Measurements from ENCODE around the gene FAM43B. TPM values are rescaled to one million over a fixed set of nuclear protein-coding genes. Genes with fewer than 3 reads are reported as not detected.

The FAM43B gene
- total and polyA plus RNA-seq, 2 donors from 2014 or later, result 1.7 to 2.5 TPM

DNA sequence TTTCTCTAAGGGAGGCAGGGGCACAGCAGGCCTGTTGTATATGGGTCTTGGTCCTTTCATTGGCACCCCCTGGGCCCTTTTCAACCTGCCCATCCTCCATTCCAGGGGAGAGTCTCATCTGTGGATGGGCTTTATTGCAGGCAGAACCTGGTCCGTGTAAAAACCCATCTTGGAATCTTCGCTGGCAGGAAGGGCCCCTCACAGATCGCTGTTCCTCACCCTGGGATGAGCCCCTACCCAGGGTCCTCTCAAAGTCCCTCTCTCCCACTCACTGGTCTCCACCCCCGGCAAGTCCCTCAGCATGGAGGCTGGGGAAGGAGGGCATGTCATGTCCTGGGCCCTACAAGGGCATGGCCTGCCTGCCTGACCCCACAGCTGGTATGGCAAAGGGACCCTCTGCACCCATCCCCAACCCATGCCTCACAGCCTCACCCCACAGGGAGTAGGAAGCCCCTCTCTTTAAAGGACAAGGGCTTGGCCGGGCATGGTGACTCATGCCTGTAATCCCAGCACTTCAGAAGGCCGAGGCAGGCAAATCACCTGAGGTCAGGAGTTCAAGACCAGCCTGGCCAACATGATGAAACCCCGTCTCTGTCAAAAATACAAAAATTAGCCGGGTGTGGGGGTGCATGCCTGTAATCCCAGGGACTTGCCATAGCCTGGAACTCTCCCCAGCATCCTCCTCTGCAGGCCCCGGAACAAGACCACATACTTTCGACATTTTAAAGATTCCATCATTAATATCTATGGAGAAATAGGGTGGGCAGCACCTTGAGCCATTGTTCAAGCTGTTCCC is 23.4 kb downstream of the FAM43B start:
- Histone ChIP-seq H3K9ac (ENCODE audit: low read length in 3 of 3) (no peak overlapping the region), H3K4me1 (ENCODE audit: control insufficient read depth in 2 of 3, insufficient read depth in 2 of 3, low read depth in 1 of 3, low read length in 3 of 3) (no peaks in the 10 kb centered on the region), H3K9me3 (ENCODE audit: control insufficient read depth in 2 of 3, insufficient read depth in 1 of 3, low read length in 3 of 3) (no peaks in the 10 kb centered on the region), H3K27ac (ENCODE audit: low read depth in 2 of 2, low read length in 2 of 2) (no peak overlapping the region), H3K4me3 (ENCODE audit: low read length in 3 of 3) (no peak overlapping the region), H3K27me3 (ENCODE audit: control insufficient read depth, insufficient read depth, low read length) (no peaks in the 10 kb centered on the region), H3K36me3 (ENCODE audit: control insufficient read depth in 2 of 3, insufficient read depth in 3 of 3, low read length in 3 of 3) (no peaks in the 10 kb centered on the region)
- DNase-seq (no peak), FAIRE-seq (no peak)
- intact Hi-C loops (cut with DNase I), result no loop called here
- TF ChIP-seq, protein P1, sequence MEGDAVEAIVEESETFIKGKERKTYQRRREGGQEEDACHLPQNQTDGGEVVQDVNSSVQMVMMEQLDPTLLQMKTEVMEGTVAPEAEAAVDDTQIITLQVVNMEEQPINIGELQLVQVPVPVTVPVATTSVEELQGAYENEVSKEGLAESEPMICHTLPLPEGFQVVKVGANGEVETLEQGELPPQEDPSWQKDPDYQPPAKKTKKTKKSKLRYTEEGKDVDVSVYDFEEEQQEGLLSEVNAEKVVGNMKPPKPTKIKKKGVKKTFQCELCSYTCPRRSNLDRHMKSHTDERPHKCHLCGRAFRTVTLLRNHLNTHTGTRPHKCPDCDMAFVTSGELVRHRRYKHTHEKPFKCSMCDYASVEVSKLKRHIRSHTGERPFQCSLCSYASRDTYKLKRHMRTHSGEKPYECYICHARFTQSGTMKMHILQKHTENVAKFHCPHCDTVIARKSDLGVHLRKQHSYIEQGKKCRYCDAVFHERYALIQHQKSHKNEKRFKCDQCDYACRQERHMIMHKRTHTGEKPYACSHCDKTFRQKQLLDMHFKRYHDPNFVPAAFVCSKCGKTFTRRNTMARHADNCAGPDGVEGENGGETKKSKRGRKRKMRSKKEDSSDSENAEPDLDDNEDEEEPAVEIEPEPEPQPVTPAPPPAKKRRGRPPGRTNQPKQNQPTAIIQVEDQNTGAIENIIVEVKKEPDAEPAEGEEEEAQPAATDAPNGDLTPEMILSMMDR (IDR thresholded peaks at IDR 0.05; ENCODE audit: borderline replicate concordance, extremely low read depth, insufficient read depth), result no peak

DNA sequence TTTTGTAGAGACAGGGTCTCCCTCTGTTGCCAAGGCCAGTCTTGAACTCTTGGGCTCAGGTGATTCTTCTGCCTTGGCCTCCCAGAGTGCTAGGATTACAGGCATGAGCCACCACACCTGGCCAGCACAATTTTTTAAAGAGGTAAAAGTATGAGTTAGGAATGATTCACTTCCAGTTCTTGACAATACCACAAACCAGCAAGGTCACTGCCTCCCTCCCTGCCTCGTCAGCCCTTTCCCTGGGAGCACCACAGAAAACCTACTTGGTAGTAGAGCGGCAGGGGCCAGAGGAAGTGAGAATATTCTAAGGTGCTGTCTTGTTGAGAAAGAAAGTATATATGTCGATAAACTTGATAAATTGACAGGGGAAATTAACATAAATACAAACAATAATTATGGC is 25.7 kb downstream of the FAM43B start:
- TF ChIP-seq, protein P1 (IDR thresholded peaks at IDR 0.05; ENCODE audit: borderline replicate concordance, extremely low read depth, insufficient read depth), result no peak
- intact Hi-C loops (cut with DNase I), result no loop called here
- FAIRE-seq, result no peak

DNA sequence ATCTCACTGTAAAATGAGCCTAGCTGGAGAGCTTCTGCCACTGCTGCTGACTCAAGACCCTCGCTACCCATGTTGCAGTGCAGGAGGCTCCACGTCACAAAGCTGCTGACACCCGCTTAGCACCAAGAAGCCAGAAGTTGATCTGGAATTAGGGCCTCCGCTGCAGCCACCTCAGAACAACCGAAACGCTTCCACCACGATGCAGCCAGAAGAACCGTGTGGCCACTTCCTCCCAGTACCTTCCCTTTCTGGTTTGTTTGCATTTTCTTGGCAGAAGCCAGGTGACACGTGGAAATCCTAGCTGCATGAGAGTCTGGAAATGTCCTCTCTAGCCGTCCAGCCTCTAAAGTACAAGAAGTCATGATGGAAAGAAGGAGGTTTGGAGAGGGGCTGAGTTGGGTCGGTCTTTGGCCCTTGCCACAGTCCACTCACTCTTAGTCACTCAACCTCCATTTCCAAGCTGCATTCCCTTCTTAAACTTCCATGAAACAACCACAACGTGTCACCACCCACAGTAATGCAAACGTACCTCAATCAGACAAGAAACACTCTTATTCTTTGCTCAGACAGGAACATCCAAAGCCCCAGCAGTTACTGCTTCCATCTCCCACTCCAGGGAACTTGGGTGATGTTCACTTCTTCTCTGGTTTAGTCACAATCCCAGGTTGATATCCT is 26.5 kb downstream of the FAM43B start:
- Histone ChIP-seq H3K4me1 (ENCODE audit: control insufficient read depth in 2 of 3, insufficient read depth in 2 of 3, low read depth in 1 of 3, low read length in 3 of 3) (no peaks in the 10 kb centered on the region), H3K4me3 (ENCODE audit: low read length in 3 of 3) (no peak overlapping the region), H3K27me3 (ENCODE audit: control insufficient read depth, insufficient read depth, low read length) (no peaks in the 10 kb centered on the region), H3K27ac (ENCODE audit: low read depth in 2 of 2, low read length in 2 of 2) (no peak overlapping the region), H3K9me3 (ENCODE audit: control insufficient read depth in 2 of 3, insufficient read depth in 1 of 3, low read length in 3 of 3) (no peaks in the 10 kb centered on the region), H3K36me3 (ENCODE audit: control insufficient read depth in 2 of 3, insufficient read depth in 3 of 3, low read length in 3 of 3) (no peaks in the 10 kb centered on the region), H3K9ac (ENCODE audit: low read length in 3 of 3) (no peak overlapping the region)
- intact Hi-C loops (cut with DNase I), result no loop called here
- DNase-seq, result no peak
- TF ChIP-seq, protein P1 (IDR thresholded peaks at IDR 0.05; ENCODE audit: borderline replicate concordance, extremely low read depth, insufficient read depth), result no peak
- no peak for FAIRE-seq

More for the DNA sequence above, 25.7 kb downstream of the FAM43B start:
- Histone ChIP-seq H3K9ac (ENCODE audit: low read length in 3 of 3) (no peak overlapping the region), H3K27me3 (ENCODE audit: control insufficient read depth, insufficient read depth, low read length) (no peaks in the 10 kb centered on the region), H3K27ac (ENCODE audit: low read depth in 2 of 2, low read length in 2 of 2) (no peak overlapping the region), H3K4me1 (ENCODE audit: control insufficient read depth in 2 of 3, insufficient read depth in 2 of 3, low read depth in 1 of 3, low read length in 3 of 3) (no peaks in the 10 kb centered on the region), H3K9me3 (ENCODE audit: control insufficient read depth in 2 of 3, insufficient read depth in 1 of 3, low read length in 3 of 3) (no peaks in the 10 kb centered on the region), H3K36me3 (ENCODE audit: control insufficient read depth in 2 of 3, insufficient read depth in 3 of 3, low read length in 3 of 3) (no peaks in the 10 kb centered on the region), H3K4me3 (ENCODE audit: low read length in 3 of 3) (no peak overlapping the region)
- DNase-seq, result no peak
